ENCODE measurements around the gene TTC28.
"Not testable (repeated sequence)": the region's sequence is repeated elsewhere in the genome, so short reads cannot be mapped to it uniquely, and the experiment has no call there.

DNA sequence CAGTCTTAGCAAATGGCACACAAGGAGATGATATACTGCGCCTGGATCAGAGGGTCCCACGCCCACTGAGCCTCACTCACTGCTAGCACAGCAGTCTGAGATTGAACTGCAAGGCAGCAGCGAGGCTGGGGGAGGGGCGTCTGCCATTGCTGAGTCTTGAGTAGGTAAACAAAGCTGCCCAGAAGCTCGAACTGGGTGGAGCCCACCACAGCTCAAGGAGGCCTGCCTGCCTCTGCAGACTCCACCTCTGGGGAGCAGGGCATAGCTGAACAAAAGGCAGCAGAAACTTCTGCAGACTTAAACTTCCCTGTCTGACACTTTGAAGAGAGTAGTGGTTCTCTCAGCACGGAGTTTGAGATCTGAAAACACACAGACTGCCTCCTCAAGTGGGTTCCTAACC is 470.2 kb downstream of the TTC28 start:
- not testable (repeated sequence) for TF ChIP-seq EZH2 (IDR thresholded peaks at IDR 0.05)
- TF ChIP-seq, protein P1, sequence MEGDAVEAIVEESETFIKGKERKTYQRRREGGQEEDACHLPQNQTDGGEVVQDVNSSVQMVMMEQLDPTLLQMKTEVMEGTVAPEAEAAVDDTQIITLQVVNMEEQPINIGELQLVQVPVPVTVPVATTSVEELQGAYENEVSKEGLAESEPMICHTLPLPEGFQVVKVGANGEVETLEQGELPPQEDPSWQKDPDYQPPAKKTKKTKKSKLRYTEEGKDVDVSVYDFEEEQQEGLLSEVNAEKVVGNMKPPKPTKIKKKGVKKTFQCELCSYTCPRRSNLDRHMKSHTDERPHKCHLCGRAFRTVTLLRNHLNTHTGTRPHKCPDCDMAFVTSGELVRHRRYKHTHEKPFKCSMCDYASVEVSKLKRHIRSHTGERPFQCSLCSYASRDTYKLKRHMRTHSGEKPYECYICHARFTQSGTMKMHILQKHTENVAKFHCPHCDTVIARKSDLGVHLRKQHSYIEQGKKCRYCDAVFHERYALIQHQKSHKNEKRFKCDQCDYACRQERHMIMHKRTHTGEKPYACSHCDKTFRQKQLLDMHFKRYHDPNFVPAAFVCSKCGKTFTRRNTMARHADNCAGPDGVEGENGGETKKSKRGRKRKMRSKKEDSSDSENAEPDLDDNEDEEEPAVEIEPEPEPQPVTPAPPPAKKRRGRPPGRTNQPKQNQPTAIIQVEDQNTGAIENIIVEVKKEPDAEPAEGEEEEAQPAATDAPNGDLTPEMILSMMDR (IDR thresholded peaks at IDR 0.05): not testable (repeated sequence)
